Measurements from ENCODE around the gene MT1E.

DNA sequence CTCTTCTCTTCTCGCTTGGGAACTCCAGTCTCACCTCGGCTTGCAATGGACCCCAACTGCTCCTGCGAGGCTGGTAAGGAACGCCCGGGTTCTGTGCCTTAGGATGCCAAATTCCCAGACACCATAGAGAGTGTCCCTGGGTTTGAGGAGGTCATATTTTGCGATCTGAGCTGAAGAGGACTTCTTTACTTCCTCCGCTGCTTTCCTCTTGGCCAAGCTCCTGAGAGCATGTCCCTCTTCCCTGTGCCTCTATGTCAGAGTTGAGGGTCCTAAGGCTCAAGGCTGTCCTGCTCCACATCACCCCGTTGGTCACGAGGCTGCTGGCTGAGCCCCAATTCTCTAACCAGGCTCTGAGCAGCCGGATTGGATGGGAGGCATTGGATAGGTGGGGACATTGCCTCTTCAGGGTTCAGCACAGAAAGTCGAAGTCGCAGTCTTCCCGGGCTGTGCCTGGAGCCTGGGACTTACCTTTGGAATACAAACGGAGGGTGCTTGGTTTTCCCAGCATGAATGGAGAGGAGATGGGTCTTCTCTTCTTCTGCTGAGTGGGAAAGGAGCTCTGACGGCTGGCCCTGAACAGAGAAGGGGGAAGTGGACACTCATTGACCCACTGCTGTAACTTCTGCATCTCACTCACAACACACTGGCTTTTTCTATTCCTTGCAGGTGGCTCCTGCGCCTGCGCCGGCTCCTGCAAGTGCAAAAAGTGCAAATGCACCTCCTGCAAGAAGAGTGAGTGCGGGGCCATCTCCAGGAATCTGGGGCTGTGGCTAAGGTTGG, 44.4 kb downstream of the MT1E start:
- TF ChIP-seq, protein P1, sequence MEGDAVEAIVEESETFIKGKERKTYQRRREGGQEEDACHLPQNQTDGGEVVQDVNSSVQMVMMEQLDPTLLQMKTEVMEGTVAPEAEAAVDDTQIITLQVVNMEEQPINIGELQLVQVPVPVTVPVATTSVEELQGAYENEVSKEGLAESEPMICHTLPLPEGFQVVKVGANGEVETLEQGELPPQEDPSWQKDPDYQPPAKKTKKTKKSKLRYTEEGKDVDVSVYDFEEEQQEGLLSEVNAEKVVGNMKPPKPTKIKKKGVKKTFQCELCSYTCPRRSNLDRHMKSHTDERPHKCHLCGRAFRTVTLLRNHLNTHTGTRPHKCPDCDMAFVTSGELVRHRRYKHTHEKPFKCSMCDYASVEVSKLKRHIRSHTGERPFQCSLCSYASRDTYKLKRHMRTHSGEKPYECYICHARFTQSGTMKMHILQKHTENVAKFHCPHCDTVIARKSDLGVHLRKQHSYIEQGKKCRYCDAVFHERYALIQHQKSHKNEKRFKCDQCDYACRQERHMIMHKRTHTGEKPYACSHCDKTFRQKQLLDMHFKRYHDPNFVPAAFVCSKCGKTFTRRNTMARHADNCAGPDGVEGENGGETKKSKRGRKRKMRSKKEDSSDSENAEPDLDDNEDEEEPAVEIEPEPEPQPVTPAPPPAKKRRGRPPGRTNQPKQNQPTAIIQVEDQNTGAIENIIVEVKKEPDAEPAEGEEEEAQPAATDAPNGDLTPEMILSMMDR (IDR thresholded peaks at IDR 0.05; ENCODE audit: low read depth, low read length, poor library complexity, severe bottlenecking): no peak
- no peak for TF ChIP-seq EZH2phosphoT487 (IDR thresholded peaks at IDR 0.05; ENCODE audit: borderline replicate concordance, low read length)

Measured in DOHH2 (cell line).